ENCODE results near the gene FIBCD1.
"Not testable (repeated sequence)": the region's sequence is repeated elsewhere in the genome, so short reads cannot be mapped to it uniquely, and the experiment has no call there.

The FIBCD1 gene

DNA sequence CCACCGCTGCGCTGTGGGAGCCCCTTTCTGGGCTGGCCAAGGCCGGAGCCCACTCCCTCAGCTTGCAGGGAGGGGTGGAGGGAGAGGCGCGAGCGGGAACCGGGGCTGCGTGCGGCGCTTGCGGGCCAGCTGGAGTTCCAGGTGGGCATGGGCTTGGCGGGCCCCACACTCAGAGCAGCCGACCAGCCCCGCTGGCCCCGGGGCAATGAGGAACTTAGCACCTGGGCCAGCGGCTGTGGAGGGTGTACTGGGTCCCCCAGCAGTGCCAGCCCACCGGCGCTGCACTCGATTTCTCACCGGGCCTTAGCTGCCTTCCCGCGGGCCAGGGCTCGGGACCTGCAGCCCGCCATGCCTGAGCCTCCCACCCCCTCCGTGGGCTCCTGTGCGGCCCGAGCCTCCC is 29.0 kb downstream of the FIBCD1 start:
- DNase-seq (ENCODE audit: low read depth in 1 of 2, low spot score in 1 of 2): not testable (repeated sequence)

DNA sequence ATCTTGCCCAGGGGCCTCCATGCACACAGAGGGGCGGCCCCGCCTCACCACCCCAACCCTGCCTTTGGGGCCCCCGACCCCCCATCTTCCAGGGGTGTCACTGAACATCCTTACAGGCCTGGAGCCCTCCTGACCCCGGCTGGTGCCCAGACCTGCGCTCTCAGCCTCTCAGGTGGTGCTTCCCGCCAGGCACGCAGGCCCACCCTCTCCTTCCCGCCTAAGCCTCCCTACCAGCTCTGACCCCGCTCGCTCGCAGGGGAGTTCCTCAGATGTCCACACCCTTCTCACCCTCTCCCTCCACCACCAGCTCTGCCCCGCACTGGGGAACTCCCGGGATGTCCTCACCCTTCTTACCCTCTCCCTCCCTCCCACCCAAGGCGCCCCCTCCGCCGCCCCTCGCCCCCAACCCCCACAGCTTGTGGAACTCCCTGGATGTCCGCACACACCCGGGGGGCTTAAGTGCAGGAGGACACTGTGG is 30.1 kb downstream of the FIBCD1 start:
- no peak for DNase-seq (ENCODE audit: low read depth in 1 of 2, low spot score in 1 of 2)

DNA sequence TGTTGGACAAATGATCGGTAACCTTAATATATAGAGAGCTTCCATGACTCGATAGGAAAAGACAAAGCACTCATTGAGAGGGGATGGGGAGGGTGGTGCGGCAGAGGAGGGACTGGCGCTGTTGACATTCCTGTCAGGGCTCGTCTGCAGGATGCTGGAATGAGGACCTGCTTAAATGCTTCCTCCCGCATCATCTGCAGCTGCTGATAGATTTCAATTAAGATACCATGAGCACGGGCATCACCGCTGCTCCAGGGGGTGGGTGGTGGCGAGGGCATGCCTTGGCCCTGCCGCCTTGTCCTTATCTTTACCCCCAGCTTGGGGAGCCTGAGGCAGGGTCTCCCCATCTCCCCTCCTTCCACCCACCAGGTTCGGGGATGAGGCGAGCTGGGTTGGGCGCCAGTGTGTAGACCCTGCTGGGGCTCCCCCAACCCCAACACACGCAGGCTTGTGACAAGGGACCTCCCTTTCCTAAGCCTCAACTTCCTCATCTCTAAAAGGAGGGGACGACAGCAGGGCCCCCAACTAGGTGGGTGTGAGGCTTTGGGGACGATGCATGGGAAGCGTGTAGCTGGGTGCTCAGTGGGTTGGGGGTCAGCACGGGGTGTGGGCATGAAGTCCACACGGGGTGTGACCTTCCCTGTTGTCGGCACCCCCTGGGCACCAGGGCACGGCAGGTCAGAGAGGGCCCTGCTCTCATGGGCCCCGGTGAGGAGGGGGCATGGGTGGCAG is 30.7 kb downstream of the FIBCD1 start:
- no peak for DNase-seq (ENCODE audit: low read depth in 1 of 2, low spot score in 1 of 2)

DNA sequence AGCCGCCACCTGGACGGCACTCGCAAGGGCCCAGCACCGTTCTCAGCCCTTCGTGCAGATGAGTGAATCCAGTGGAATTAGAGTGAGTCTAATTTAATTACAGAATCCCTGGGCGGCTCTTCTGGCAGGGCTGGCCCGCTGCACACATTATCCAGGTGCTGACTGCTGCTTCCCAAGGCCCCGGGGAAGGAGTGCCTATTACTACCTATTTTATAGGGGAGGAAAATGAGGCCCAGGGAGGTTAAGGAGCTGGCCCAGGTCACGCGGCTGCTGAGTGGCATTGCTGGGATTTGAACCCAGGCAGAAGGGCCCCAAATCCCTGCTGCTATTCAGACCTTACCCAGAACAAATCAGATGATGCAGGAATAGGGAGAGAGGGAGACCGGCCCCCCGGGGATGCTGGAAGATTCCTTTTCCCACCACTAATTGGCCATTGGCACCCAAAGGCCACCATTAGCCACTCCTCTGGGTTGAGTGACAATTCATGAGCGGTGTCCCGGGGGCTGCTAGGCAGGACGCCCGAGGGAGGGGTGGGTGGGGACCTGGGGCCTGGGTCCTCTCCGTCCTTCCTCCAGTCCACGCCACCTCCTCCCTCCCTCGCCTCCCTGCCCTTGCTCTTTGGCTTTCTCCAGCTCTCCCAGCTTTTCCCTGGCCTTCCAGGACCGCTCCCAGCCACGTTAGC is 32.2 kb downstream of the FIBCD1 start:
- no peak for DNase-seq (ENCODE audit: low read depth in 1 of 2, low spot score in 1 of 2)

DNA sequence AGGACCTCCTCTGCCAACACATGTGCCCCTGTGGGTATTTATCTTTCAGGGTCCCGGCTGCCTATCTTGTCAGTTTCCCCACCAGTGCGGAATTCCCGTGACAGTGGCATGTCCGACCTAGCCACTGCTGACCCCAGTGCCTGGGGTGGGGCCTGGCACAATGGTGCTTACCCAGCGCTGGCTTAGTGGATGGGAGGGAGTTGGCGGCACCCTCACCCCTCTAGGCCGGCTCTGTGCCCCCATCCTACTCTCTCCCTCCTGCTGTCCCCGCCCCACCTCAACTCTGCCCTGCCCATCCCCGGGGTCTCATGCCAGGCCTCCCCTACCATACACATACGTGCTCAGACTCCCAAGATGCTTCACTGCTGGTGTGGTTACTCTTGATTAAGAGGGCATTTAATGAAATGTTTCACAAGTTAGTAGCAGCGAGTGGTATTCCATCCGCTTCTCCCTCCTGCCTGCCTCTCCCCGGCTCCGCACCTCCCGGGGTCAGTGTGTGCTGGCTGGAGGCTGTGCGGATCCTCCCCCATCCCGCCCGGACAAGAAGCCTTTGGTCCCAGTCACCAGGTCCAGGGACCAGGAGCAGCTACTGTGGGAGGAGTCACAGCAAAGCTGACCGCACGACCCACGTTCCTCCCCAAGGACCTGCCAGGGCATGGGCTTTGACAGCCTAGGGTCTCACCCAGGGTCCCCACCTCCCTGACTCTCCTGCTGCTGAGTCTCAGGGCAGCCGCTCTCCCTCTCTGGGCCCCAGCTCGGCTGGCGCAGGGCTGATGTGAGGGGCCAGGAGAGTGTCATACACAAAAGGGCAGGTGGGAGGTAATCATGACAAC is 32.9 kb downstream of the FIBCD1 start:
- DNase-seq (ENCODE audit: low read depth in 1 of 2, low spot score in 1 of 2): no peak

DNA sequence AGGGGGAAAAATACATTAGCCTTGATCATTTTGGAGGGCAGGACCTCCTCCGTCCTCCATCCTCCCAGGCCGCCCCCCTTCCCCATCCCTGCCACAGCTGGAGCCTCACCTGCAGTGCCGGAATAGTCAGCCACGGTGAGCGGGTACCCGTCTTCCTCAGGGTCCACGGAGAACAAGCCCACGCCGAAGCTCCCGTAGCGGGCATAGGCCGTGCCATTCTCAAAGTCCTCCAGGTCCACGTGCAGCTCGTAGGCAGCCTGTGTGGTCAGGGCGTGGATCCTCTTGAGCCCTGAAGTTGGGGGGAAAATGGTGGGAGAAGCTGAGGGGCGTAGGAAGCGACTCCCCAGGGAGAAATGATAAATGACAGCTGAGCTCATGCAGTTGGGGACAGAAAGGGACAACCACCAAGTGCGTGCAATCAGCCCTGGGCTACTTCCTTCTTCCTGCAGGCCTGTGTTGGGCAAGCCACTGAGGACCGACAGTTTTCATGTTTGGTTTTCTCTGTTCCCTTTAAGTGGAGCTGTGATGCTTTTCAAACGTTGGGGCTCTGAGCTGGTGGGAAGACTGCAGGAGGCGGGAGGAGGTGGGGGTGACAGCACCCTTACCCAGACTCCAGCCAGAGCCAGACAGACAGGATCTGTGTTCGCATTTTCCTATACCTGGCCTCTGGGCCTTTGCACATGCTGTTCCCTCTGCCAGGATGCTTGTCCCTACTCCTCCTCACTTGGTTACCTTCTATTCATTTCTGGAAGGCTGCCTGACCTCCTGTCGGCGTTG is 33.7 kb downstream of the FIBCD1 start:
- DNase-seq (ENCODE audit: low read depth in 1 of 2, low spot score in 1 of 2): no peak

DNA sequence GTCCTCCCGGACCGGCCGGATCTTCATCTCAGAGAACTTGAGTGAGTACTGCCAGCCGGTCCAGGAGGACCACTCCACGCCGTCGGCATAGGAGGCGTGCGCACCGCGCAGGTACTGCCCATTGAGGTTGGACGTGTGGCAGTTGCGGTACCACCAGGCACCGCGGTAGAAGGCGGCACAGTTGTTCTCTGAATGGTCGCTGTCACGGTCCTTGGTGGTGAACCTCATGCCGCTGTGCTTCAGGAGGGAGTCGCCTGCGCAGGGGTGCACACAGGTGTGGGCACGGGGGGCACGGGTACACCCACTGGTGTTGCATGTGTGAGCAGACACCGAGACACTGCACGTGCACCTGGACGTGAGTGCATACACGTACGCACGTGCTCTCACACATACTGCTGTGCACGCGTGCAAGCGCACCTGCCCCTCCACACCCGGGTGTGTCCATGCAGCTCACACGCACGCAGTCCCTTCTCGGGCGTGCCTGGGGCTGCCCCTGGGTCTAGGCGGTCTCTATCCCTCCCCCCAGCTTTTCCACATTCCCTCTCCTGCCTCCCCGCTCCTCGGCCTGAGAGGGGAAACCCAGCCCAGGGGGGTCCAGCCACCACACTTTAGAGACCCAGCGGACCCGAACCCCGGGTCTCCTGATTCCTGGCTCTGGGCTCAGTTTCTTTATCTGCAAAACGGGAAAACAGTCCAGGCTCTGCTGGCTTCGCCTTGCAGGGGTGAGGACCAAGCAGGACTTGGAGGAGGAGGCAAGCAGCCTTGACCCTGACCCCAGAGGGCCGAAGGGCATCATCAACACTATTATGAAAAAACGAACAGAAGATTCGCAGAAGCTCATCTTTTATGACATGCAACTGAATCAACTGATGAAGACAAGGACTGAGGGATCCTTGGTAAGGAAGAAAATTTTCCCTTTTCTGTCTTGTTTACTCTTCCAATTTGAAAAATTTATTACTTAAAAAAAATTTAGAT is 34.7 kb downstream of the FIBCD1 start:
- no peak for DNase-seq (ENCODE audit: low read depth in 1 of 2, low spot score in 1 of 2)

DNA sequence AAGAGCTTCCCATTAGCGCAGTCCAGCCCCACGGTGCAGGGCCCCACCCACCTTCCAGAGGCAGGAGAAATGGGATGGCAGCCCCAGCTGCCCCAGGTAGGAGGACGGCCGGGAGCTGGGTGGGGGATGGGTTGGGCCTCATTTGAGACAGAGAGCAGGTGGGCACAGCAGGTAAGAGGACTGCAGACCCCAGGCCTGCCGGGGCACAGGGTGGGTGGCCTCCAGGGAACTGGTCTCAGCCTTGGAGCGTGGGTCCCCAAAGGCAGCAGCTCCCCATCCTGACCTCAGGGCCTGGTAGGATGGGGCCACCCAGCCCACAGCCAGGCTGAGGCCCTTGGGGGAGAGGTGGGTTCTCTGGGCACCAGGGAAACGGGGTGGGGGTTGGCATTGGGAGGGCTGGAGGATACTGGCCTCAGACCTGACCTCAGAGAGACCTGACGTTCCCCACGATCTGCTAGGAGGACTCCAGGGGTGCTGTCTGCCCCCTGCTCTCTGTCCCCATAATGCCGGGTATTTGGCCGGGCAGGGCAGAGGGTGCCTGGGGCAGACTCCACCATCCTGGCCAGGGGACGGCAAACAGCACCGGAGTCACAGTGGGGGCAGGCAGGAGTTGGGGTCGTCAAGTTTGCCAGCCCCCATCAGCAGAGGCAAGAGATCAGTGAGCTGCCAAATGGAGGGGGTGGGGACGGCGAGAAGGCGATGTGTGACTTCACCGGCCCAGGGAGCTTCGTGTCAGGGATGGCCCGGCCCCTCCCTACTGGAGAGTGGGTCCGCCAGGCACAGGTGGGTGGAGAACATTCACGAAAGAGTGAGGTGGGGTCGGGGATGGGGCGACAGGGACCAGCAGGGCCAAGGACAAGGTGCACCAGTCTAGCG is 35.6 kb downstream of the FIBCD1 start:
- no peak for DNase-seq (ENCODE audit: low read depth in 1 of 2, low spot score in 1 of 2)

DNA sequence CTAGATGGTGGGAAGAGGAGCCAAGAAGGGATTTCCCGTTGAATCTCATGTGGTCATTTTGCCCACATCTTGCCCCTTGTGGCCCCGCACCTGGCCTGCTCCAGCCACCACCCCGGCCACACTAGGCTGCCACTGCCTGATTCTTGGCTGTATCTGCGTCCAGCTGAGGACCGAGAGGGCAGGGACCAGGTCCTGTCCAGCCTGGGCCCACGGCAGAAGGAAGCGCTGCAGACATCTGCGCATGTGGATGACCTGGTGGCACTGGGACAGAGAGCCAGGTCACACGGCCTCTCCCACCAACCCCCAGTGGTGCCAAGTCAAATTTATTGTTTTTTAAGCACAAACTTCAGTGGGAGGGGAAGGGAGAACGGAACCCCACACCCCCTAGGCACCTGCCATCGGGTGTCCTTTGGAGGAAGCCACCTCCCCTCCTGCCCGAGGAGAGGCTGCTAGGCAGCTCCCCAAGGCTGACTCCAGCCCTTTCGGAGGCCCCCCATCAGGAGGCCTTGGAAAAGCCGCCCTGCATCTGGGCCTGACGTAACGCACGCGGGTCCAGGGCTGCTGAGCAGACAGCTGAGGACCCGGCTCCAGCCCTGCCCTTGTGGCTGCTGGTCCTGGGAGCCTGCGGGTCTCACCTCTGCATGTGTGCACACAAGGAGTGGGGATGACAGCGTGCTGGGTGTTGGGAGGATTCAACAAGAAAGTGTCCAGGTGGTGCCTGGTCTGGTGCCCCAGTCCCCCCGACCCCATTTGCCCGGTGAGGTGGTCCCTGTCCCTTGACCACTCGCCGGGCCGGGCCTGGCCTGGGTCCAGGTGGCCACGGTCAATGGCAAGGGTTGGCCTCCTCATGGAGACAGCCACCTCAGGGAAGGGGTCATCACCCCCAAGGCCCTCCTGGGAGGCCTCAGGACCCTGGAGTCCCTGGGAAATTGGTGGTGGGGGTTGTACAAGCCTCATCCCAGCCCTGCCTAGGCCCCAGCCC is 36.6 kb downstream of the FIBCD1 start:
- DNase-seq (ENCODE audit: low read depth in 1 of 2, low spot score in 1 of 2): no peak

DNA sequence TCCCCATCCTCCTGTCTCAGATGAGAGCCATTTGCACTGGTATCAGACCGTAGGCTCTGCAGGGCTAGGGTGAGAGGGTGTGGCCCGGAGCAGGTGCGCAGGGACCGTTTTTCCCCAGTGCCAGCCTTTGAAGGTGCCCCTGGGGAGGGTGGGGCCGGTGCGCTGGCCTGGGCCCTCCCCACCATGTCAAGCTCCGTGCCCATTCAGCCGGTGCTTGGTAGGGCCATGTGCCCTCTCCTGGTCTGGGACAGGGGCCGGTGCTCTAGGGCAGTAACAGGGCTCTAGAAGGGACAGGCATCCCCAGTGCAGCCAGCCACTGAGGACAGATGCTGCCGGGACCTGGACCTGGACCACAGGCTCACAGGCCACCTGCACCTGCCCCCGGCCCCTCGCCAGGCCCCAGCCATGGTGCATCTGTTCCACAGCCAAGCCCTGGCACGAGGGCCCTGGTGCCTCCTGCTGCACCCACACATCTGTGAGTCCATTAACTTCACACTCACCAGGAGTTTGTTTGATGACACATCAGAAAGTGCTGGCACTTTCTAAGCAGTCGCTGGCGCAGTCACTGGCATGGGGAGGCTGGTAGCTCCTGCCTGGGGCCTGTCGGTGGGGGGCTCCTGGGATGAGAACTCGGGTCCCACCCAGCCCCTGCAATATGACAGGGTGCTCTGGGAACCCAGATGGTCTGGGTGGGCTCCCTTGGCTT is 37.4 kb downstream of the FIBCD1 start:
- no peak for DNase-seq (ENCODE audit: low read depth in 1 of 2, low spot score in 1 of 2)

DNA sequence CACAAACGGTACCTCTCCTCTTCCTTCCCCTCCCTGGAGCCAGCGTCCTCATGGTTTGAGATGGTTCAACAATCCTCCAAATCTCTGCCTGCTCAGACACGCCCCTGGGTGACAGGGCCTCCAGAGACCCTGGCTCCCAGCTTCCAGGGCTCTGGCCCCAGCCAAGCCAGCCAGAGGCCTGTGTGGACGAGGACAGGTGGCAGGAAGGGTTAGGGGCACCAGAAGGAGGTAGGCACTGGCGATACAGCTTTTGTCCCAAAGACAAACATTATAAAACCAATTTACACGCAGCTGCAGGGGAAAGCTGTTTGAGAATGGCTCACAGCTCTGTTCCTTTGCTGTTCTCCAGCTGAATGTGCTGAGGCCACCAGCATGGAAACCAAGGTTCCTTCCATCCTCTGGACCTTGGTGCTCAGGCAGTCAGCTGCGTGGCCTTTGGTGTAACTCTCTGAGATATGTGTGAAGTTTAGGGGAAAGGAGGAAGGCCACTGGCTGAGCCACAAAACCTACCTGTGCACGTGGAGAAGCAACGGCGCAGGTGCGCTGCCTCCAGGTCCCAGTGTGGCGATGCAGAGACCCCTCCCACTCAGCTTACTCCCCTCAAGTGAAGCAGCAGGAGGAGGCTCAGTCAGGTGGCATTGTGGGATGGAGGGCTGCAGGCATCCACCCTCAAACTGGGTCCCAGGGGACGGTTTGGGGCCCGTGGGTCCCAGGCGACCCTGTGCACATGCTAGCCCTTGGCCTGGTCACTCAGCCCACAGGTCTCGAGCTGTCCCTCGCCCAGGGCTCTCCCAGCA is 38.1 kb downstream of the FIBCD1 start:
- no peak for DNase-seq (ENCODE audit: low read depth in 1 of 2, low spot score in 1 of 2)

DNA sequence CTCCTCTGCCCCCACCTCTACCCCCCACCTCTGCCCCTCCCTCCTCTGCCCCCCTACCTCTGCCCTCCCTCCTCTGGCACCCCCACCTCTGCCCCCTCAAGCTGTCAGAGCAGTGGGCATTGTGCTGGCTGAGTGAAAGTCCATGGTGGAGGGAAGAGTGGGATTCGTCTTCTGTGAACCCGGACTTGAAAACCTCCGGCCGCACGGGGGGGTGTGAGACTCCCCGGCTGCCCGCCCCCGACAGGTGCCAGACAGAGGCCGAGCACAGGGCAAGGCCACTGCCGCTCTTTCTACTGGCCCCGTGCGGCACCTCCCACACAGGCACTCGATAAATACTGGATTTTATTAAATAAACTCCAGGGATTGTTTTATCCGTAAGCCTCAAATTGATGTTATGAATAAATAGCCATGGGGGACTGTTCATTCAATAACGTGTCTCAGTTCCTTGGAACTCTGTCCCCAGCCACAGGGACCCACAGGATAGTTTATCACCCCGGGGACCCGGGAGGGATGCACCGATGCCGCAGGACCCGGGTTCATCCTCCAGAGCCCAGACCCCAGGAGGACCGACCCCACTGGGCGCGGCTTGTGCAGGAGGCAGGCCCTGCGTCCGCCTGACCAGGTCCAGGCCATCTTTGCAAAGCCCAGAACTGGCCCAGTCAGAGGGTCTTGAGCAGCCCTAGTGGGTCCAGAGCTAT is 39.8 kb downstream of the FIBCD1 start:
- no peak for DNase-seq (ENCODE audit: low read depth in 1 of 2, low spot score in 1 of 2)

DNA sequence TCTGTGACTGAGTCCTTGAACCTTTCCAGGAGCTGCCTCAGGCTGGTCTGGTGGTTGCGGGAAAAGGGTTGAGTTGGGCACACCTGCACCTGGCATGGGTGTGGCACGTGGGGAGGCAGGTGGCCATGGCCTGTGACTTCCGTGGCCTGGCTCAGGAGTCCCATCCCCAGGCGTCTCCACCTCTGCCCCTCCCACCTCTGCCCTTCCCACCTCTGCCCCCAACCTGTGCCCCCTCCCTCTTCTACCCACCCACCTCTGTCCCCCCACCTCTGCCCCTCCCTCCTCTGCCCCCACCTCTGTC is 40.5 kb downstream of the FIBCD1 start:
- DNase-seq (ENCODE audit: low read depth in 1 of 2, low spot score in 1 of 2): no peak

DNA sequence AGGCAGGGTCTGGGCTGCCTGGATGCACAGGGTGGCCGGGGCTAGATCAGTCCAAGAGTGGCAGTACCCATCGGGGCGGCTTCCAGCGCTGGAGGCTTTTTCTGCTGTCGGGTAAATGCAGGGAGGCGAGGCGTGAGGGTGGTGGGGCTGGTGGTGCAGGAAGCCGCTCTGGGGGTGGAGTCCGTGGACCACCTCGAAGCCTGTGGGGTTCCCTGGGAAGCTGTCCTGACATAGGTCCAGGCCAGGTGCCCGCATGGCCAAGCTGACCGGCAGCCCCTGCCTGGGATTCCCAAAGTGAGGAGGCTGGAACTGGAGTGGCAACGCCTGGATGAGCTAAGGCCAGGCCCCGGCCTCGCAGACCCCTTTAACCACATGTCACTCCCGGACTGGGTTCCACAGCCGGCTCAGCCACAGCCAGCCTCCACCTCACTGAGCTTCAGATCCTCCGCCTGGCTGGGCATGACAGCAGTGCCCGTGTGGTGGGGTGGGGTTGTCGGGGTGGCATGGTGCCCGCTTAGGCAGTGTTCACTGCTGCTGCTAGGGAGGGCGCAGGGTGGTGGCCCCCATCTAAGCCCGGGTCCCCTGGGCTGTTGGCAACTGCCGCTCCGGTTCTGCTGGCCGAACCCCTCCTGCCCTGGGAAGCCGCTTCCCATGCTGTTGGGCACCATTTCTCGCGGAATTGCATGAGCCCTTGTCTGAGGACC is 41.0 kb downstream of the FIBCD1 start:
- no peak for DNase-seq (ENCODE audit: low read depth in 1 of 2, low spot score in 1 of 2)

DNA sequence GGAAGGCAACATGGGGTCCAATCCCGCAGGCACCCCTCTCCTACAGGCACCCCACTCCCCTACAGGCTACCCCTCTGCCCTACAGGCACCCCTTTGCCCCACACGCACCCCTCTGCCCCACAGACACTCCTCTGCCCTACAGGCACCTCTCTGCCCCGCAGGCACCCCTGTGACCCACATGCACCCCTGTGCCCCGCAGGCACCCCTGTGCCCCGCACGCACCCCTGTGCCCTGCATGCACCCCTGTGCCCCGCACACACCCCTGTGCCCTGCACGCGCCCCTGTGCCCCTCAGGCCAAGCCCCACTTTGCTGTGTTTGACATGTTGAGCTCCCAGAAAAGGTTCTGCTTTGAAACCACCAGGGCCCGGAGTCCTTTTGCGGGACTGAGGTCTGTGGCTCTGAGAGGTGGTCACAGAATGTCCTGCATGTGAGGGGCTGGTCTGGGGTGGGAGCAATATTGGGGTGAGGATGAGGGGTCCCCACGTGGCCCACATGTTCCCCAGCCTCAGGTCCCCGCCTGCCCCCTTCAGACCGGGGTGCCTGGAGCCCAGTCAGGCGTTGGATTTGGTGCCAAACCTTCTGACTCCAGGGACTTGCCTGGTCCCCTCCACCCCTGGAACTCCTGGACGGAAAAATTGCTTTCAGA is 41.8 kb downstream of the FIBCD1 start:
- DNase-seq (ENCODE audit: low read depth in 1 of 2, low spot score in 1 of 2): no peak
